Activated T-cell treated with anti-CD3 and anti-CD28 coated beads for 24 hours (primary cell): ENCODE results near the gene PFDN2.

ENCODE experiments used
- DNase-seq: peaks from one replicate; pipeline ENCODE4 v3.0.0-alpha.2; 2020; ENCODE audit warnings: low read depth

The PFDN2 gene

DNA sequence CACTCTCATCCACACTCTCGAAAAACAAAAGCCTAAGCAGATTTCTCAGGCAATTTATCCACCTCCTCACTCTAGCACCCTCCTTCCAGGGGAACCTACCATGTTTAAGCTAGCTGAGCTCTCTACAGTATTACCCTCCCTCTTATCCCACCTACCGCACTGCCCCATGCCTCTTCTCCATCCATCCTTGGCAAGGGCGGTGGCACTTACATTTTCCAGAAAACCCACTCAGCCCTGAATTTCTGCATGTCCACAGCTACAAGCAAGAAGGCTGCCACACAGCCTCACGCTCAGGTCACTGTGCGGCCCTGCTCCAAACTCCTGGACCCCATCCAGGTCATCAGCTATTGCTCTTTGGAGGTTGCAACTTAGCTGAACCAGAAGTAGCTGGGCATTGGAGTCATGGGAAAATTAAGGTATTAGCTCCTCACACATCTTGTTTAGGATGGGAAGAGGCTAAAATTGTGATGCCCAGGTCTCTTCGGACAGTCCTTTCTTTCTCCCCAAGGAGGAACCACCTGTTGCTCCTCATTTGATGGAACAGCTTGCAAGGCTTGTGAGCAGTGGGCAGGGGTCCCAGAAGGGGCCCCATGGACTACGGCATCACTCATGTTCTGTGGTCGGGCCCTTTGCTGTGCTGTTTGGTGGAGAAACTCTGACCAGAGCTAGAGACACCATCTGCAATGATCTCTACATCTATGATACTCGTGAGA is 18.6 kb downstream of the PFDN2 start:
- no peak for DNase-seq

DNA sequence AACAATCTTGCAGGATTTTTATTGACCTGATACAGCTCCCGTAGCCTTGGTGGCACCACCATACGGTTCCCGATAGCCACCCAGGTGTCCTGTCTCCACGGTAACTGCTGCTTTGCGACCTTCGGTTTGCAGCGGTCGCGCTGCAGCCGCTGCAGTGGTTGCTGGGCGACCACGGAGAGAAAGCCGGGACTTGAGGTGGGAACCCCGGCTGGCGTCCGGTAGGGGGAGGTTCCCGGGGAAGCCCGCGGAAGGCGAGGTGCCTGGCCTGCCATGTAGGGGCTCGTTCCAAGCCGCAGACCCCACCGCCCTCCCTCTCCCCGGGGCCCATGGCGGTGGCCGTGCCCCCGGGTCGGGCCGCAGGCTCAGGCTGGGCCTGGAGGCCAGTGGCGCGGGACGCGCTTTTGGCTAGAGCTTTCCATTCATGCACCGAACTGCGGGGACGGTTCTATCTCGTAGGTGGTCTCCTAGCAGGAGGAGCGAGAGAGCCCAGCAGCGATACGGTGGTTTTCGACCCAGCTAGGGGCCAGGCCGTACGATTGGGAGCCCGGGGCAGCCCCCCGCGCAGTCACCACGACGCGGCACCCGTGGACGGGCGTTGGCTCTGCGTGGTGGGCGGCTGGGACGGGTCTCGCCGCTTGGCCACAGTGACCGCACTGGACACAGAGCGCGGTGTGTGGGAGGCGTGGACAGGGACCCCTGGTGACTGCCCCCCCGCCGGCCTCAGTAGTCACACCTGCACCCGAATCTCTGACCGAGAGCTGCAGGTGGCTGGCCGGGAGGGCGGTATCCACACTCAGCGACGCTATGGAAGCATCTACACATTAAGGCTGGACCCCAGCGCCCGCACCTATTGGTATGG is 19.4 kb downstream of the PFDN2 start, which contains the start of gene KLHDC9:
KLHDC9 (plus strand) TSS at position 152 of the 859 bp plus-strand sequence; CDS start at position 327, 175 bp downstream.
- peak; percentile 63 for DNase-seq

- no peak for DNase-seq
Measured at GRCh38 chr1:161096530-161096929, 21.3 kb downstream of the PFDN2 start.

DNA sequence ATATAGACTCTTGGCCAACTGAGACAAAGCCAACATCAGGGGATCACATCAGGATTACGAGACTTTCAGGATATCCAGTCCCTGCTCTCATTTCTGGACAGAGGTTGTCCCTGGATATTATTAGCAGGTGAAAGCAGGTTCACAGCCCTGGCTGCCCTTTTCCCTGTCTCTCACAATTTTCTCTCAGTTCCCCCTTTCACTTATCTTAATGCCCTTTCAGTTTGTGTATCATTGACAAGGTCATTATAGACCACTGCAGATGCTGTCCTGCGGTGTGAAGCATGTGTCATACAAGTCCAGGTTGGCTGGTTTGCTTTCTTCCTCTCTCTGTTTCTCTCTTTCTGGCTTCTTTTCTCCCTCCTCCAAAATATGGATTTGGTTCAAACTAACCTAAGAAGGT is 21.8 kb downstream of the PFDN2 start:
- no peak for DNase-seq

DNA sequence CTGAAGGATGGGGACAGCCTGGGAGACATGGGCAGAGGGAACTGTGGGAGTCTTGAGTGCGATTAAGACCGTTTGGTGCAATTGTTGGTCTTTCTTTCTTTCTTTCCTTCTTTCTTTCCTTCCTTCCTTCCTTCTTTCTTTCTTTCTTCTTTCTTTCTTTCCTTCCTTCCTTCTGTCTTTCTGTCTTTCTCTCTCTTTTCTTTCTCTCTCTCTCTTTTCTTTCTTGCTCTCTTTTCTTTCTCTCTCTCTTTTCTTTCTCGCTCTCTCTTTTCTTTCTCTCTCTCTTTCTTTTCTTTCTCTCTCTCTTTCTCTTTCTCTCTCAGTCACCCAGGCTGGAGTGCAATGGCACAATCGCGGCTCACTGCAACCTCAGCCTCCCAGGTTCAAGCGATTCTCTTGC is 22.6 kb downstream of the PFDN2 start:
- no peak for DNase-seq

DNA sequence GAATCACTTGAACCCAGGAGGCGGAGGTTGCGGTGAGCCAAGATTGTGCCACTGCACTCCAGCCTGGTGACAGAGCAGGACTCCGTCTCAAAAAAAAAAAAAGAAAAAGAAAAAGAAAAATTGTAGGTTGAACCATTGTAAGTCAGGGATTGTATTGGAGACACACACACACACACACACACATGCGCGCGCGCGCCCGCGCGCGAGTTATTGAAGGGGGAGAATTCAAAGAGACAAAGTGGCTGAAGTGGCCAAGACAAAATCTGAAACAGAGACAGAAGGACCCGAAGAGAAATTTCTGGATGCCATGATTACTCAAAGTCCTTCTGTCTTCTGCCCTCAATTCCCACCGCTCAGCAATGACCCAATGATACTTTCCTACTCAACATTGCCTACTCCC is 23.4 kb downstream of the PFDN2 start:
- DNase-seq: no peak

DNA sequence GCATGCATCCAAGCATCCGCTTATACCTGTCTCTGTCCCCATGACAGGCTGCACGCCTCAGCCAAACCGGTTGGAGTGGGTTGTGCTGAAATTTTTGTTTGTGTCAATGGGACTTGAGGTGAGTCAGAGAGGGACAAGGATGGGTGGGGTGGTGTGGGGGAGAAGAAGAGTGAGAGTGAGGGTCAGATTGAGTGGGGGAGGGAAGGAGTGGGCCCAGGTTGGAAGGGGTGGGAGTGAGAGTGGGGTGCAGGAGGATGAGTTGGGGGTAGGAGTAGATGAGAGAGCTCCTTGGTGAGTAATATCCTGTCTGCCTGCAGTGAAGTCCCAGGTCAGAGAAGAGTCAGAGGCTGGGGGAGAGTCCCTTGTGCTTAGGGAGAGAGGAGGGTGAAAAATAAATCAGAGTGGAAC is 25.2 kb downstream of the PFDN2 start:
- DNase-seq: peak; percentile 43

GRCh38 chr1:161091796-161092507 is 25.9 kb downstream of the PFDN2 start:
- no peak for DNase-seq

DNA sequence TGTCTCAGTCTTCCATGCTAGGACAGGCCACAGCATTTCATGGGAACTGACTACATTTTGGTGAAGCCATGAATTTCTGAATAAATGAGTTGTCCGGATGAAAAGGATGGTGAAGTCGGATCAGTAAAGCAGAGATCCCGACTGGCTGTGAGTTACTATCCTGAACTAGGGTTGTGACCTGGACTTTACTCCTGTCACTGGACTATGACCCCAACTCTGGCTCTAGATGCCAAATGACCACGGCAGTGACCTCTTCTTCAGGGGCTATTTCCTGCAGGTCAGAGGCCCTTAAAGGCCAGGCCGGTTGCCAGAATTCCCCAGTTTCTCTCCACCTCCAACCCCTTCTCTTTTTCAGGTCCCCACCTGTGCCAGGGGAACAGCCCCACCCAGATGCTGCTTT is 26.7 kb downstream of the PFDN2 start:
- DNase-seq: no peak

DNA sequence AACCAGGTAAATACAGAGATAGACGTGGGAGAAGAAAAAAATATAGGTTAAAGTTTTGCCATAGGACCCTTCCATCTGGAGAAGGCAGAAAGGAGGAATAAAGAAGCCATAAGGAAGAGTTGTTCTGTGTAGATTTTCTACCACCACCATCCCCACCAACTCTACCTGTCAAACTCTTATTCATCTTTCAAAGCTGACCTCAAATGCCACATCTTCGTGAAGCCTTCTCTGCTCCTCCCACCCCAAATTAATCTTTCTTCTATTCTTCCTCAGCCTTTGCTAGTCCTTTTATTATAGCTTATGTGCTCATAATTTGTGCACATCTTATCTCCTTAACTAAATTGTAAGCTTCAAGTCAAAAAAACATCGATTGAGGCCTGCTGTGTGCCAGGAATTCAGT is 27.2 kb downstream of the PFDN2 start:
- no peak for DNase-seq

- no peak for DNase-seq
Measured at GRCh38 chr1:161089938-161090337, 27.9 kb downstream of the PFDN2 start.

DNA sequence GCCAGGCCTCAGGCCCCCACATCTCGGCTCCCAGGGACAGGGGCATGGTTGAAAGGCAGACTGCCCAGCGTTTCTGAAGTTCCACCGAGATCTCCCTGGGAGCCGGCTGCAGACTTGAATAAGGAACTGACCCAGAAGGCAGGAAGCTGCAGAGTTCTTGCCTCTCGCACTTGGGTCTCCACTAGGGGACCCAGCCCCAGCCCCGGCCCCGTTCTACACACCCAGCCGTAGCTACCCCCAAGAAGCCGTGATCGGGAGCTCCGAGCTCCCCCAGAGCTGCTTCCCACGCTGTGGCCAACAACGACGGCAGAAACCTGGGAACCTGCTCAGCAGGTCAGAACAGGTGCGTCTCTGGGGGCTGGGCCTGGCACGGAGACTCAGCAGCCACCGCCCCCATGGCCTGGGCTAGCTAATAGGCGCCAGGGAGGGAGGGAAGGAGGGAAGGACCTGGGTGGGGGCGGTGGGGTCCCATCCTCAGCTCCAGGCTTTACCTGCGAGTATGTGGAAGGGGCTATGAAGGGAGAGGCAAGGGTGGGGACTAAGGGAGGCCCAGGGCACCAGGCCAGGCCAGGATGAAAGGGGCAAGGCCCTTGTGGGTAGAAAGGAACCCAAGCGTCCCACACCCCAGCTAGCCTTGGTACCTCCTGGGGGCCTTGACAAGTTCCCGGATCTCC is 28.4 kb downstream of the PFDN2 start, which contains the start of gene NECTIN4:
NECTIN4 (minus strand) TSS at position 308 of the 674 bp plus-strand sequence; CDS start at position 46, 262 bp downstream.
- DNase-seq: no peak

- DNase-seq: no peak
Measured at GRCh38 chr1:161088587-161089110, 29.2 kb downstream of the PFDN2 start.

- no peak for DNase-seq
Measured at GRCh38 chr1:161086457-161086856, 31.4 kb downstream of the PFDN2 start.

GRCh38 chr1:161085165-161085564 is 32.7 kb downstream of the PFDN2 start:
- DNase-seq: no peak

DNA sequence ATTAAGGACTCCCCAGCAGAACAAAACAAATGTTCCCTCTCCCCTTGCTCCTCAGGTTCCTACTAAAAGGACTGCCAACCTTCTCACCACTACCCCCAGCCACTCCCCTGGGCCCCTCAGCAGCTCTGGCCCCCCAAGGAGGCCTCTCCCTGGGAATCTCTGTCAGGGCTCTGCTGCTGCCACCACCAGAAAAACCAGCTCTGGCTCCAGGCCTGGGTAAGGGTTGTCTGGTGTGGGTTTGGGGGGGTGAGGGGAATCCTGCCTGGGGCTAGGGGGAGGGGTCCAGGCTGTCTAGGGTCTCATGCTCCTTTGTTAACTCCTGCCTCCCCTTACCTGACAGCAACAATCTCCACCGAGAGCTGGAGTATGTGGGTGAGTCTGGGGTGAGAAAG is 33.2 kb downstream of the PFDN2 start:
- no peak for DNase-seq

DNA sequence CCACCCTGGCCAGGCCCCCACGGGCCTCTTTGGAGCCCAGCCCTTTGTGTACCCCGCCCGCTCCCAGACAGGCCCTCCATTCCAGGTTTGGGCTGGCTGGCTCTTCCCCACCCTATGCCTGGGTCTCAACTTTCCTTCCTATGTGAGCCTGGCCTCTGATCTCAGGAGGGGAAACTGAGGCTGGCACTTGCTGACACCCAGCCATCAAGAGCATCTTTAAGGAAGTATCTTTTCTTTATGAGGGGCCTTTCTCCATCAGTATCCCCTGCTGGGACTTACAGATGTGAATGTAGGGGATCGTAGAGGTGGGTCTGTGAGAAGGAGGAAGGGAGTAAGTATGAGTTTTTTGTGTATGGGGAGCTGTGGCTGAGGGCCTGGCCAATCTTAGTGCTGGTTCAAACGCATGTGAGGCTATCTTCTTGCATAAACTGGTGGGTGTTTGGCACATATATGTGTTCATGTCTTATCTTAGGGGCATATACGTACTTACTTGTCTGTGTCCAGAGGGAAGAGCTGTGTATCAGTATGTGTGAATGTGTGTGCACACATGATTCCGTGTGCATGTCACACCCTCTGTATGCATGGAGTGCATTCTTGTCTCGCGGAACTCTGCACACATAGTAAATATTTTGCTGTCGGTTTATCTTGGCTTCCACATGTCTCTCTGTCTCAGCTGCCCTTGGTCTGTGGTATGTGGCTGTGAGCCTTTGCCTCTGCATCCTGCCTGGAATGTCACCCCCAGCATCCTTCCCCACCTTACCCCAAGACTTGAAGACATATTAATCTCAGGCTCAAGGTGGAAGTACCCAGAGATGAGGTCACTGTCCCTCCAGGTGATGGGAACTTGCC is 33.9 kb downstream of the PFDN2 start:
- DNase-seq: no peak

DNA sequence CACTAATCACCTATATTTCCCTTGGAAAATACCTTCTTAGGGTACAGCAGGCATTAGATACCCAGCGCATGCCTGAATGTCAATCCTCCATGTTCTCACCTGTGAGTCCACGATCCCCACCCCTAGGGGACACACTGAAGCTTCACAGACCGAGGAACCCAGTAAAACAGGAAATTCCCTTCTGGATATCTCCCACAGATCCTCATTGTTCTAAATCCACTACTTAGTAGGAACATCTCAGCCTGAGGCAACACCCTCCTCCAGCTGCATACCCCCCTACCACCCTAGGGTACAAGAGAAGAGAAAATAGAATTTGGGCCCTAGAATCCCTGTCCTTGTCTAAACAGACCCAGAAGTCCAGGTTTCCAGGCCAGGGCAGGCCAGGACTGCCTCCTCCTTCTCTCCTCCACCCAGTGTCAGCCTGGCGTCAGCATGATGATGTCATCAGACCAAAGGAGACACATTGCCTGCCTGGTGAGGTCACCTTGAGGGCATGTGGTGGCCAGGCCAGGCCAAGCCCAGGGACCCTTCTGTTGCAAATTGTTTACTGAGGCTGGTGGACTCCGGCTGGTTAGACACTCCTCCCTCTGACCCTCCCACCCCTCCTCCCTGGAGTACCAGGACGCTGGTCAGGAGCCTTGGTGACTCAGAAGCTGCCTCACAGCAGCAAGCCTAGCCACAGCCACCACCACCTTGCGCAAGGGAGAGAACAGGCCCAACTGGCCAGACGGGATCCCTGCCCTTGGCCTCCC is 34.7 kb downstream of the PFDN2 start:
- no peak for DNase-seq

DNA sequence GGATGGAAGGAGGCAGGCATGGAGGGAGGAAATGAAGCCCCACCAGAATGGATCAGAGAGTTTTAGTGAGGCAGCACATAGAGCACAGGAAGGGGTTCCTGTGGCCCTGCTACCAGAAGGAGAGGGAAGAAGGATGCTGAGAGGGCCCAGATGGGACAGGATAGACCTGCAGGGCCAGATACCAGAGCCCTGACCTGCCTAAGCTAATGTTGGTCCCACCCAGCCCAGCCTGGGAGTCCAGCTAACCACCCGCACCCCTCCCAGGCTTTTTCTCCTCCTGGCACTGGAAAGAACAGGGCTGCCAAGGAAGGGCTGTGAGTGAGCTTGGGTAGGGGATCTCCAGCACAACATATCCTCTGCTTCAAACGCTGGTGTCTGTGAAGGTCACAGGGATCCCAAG is 35.4 kb downstream of the PFDN2 start:
- no peak for DNase-seq

DNA sequence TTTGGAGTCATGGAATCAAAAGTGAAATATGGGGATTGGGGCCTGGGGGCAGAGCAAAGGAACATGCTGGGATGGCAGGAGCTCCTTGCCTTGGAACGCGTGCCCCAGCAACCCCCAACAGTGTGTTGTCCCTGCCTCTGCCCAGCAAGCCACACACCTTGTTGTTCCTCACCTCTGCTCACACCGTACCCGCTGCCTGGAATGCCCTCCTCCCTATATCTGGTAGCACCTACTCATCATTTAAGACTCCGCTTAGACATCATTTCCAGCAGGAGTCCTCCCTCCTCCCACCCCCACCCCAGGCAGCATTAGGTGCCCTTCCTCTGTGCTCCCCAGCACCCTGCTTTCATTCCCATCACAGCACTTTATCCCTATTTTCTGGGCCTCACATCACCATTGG is 36.3 kb downstream of the PFDN2 start:
- no peak for DNase-seq
